Spleen (tissue), 11 donors: ENCODE results near the gene MAST4. TPM values are rescaled to one million over a fixed set of nuclear protein-coding genes. Genes with fewer than 3 reads are reported as not detected.

Experiments
- DNase-seq: peaks from one replicate; pipeline ENCODE4 v3.0.0-alpha.2; 2020
- H3K27ac ChIP-seq, 8 donors: fragments of 200-600 bp; sonication (generic) in 7 of 8; 1 replicate in 4 of 8; 2 replicates in 4 of 8; pipeline versions ENCODE4 v1.5.0 to v1.8.0; 2016 to 2021; ENCODE audit warnings: inconsistent platforms in 4 of 8, mild to moderate bottlenecking in 4 of 8, moderate library complexity in 1 of 8
- H3K27me3 ChIP-seq, 7 donors: fragments of 200-600 bp; sonication (generic) in 6 of 7; replicated peaks in 1 of 7; 1 replicate in 4 of 7; 2 replicates in 3 of 7; pipeline versions ENCODE4 v1.5.0 to v1.8.0; 2016 to 2021; ENCODE audit warnings: inconsistent platforms in 3 of 7, mild to moderate bottlenecking in 1 of 7
- H3K36me3 ChIP-seq, 6 donors: fragments of 200-600 bp; sonication (generic) in 5 of 6; 1 replicate in 4 of 6; 2 replicates in 2 of 6; pipeline versions ENCODE4 v1.5.0 to v1.8.0; 2016 to 2021; ENCODE audit warnings: inconsistent platforms in 2 of 6
- H3K4me1 ChIP-seq, 6 donors: fragments of 200-600 bp; sonication (generic) in 5 of 6; 1 replicate in 3 of 6; 2 replicates in 3 of 6; pipeline versions ENCODE4 v1.5.0 to v1.8.0; 2016 to 2021; ENCODE audit warnings: inconsistent platforms in 3 of 6
- H3K4me3 ChIP-seq, 8 donors: fragments of 200-600 bp; sonication (generic) in 7 of 8; 1 replicate in 4 of 8; 2 replicates in 4 of 8; pipeline versions ENCODE4 v1.5.0 to v1.8.0; 2016 to 2021; ENCODE audit warnings: inconsistent platforms in 4 of 8, mild to moderate bottlenecking in 4 of 8, moderate library complexity in 2 of 8
- H3K9me3 ChIP-seq, 8 donors: fragments of 200-600 bp; sonication (generic) in 7 of 8; 1 replicate in 4 of 8; 2 replicates in 4 of 8; pipeline versions ENCODE4 v1.5.0 to v1.8.0; 2016 to 2021; ENCODE audit warnings: inconsistent platforms in 4 of 8
- POLR2A ChIP-seq, 3 donors: fragments of 450-650 bp; IDR thresholded peaks; one replicate each; pipeline ENCODE4 v1.5.1; 2017; ENCODE audit warnings: antibody characterized with exemption in 3 of 3, mild to moderate bottlenecking in 1 of 3
- POLR2AphosphoS5 ChIP-seq, 3 donors: sonication (generic); formaldehyde crosslinking; IDR thresholded peaks; one replicate each; pipeline ENCODE4 v1.5.1; 2017; ENCODE audit warnings: antibody characterized with exemption in 3 of 3
- WGBS, 5 donors: extraction: QIAGEN DNeasy Blood & Tissue Kit in 3 of 5; methylation state at CpG; one replicate each; pipeline versions ENCODE4 v1.1.5 to v1.1.7; 2013 to 2018; 5-methylcytosine and 5-hydroxymethylcytosine counted together
- intact Hi-C: fragments of 100-400 bp; cut with DNase I; formaldehyde crosslinking; loops from one replicate; pipeline ENCODE4 v1.15.0; 2023; ENCODE audit warnings: low total_unique reads
- polyA plus RNA-seq, 3 donors: library from polyadenylated mRNA; stranded (reverse); fragments of 200-250 nt; gene quantifications; one replicate each; pipeline ENCODE4 v1.2.1, GENCODE V29; 2013
- total RNA-seq, 7 donors: library from RNA; depleted of rRNA in 3 of 7; stranded (reverse); fragments of >200 nt in 3 of 7; fragmentation: NEBNext Ultra II Directional in 4 of 7; extraction: Animal tissue kit (Norgen Biotek cat#: 25700) in 4 of 7; gene quantifications; one replicate each; pipeline versions ENCODE4 v1.1.0 to v1.2.1, GENCODE V29; 2016 to 2021
- TF ChIP-seq, protein P1 (sequence below), 11 experiments: fragments of 200-600 bp in 7 of 11; fragments of 450-650 bp in 4 of 11; sonication (generic) in 4 of 11; IDR thresholded peaks in 8 of 11; conservative IDR thresholded peaks in 3 of 11; 1 replicate in 7 of 11; 2 replicates in 4 of 11; pipeline versions ENCODE4 v1.4.0 to v1.8.0; 2016 to 2021; ENCODE audit warnings: antibody characterized with exemption in 11 of 11, inconsistent platforms in 4 of 11, mild to moderate bottlenecking in 1 of 11
- donor health status: healthy with polysubstance abuse.
- donor health status: DM: no; HTN: no; CAD: no; lungs with moderate emphysema.
- donor health status: DM: no; HTN: no; CAD: no.
- donor health status: Bipolar disorder and iron deficiency.
- donor health status: healthy.
- donor health status: DM: no; HTN: no; CAD: no.
- donor health status: DM: yes; HTN: yes; CAD: no.

Gene MAST4
- total and polyA plus RNA-seq, 10 donors = 2.5 to 43.7 (median 25.4) TPM

DNA sequence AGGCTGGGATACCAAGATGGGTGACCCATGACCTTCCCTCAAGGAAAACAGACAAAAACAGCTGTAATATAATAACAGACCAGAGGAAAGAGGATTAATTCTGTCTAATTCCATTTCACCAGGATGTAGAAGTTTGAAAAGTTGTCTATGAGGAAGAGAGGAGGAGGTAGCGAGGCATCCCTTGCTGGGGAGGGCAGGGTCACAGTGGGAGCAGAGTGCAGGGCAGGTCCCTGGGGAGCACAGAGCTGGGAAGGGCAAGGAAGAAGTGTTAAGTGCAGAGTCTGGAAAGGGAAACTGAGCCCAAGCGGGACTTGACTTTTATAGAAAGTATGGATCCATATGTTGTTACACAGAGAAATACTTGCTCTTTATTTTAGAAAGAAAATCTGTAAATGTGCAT, 389.8 kb downstream of the MAST4 start:
- TF ChIP-seq, protein P1, sequence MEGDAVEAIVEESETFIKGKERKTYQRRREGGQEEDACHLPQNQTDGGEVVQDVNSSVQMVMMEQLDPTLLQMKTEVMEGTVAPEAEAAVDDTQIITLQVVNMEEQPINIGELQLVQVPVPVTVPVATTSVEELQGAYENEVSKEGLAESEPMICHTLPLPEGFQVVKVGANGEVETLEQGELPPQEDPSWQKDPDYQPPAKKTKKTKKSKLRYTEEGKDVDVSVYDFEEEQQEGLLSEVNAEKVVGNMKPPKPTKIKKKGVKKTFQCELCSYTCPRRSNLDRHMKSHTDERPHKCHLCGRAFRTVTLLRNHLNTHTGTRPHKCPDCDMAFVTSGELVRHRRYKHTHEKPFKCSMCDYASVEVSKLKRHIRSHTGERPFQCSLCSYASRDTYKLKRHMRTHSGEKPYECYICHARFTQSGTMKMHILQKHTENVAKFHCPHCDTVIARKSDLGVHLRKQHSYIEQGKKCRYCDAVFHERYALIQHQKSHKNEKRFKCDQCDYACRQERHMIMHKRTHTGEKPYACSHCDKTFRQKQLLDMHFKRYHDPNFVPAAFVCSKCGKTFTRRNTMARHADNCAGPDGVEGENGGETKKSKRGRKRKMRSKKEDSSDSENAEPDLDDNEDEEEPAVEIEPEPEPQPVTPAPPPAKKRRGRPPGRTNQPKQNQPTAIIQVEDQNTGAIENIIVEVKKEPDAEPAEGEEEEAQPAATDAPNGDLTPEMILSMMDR (IDR thresholded peaks at IDR 0.05 in 8 of 11, conservative IDR thresholded peaks at IDR 0.05 in 3 of 11) = no peak
- TF ChIP-seq POLR2AphosphoS5 (IDR thresholded peaks at IDR 0.05) = no peak
- TF ChIP-seq POLR2A (IDR thresholded peaks at IDR 0.05) = no peak
- H3K9me3 ChIP-seq = no peaks in the 10 kb centered on the region
- no peak overlapping the region for H3K27ac ChIP-seq

DNA sequence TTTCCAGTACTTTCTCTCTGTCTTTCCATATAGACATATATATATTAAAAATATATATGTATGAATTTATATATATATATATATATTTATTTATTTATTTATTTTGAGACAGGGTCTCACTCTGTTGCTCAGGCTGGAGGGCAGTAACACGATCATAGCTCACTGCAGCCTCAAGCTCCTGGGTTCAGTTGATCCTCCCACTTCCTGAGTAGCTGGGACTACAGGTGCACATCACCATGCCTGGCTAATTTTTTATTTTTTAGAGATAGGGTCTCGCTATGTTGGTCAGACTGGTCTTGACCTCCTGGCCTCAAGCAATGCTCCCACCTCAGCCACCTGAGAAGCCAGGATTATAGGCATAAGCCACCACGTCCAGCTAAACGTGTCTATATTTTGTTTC, 390.3 kb downstream of the MAST4 start:
- intact Hi-C loops = loop anchor here (10.0 kb wide), 2 partner anchors 168 to 218 kb away; no protein-coding TSS in a partner anchor
- Histone ChIP-seq H3K4me1 (peaks cover 0 to 3% (median 0%) of the 10 kb centered on the region in 6 donors), H3K9me3 (no peaks in the 10 kb centered on the region), H3K27me3 (no peaks in the 10 kb centered on the region), H3K36me3 (no peaks in the 10 kb centered on the region), H3K4me3 (no peak overlapping the region), H3K27ac (no peak overlapping the region)
- no peak for DNase-seq
- TF ChIP-seq POLR2AphosphoS5 (IDR thresholded peaks at IDR 0.05) (no peak), POLR2A (IDR thresholded peaks at IDR 0.05) (no peak)
- TF ChIP-seq, protein P1 (IDR thresholded peaks at IDR 0.05 in 8 of 11, conservative IDR thresholded peaks at IDR 0.05 in 3 of 11) = no peak
- 68 to 79% (median 72%) methylated on average over 4 of the region's 4 CpGs for WGBS, 5 donors

More for the DNA sequence above, 389.8 kb downstream of the MAST4 start:
- 91 to 96% (median 95%) methylated on average over 2 of the region's 2 CpGs for WGBS, 5 donors
- intact Hi-C loops = loop anchor here (10.0 kb wide), 2 partner anchors 169 to 219 kb away; no protein-coding TSS in a partner anchor
- Histone ChIP-seq H3K36me3 (no peaks in the 10 kb centered on the region), H3K27me3 (no peaks in the 10 kb centered on the region), H3K4me1 (peaks cover 0 to 3% (median 0%) of the 10 kb centered on the region in 6 donors), H3K4me3 (no peak overlapping the region)
- DNase-seq = no peak

DNA sequence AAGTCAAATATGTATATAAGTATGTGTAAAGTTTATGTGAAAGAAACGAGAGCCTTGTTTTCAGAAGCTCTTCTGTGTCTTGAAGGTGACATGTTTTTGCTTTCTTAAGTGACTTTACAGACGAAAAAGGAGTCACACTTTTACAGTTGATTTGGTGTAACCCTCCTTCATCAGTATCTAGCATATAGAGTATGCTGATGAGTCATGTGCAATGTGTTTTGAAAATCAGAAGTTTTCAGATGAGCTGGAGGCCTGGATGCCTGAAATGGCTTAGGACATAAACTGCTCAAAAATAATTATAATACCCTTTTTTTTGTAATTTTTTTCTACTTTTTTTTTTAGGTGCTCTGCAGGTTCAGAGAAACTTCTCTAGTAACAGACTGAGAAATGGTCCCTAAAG, 390.9 kb downstream of the MAST4 start:
- TF ChIP-seq, protein P1 (IDR thresholded peaks at IDR 0.05 in 8 of 11, conservative IDR thresholded peaks at IDR 0.05 in 3 of 11) = no peak
- TF ChIP-seq POLR2AphosphoS5 (IDR thresholded peaks at IDR 0.05) (no peak), POLR2A (IDR thresholded peaks at IDR 0.05) (no peak)
- no peaks in the 10 kb centered on the region for H3K27me3 ChIP-seq
- 71 to 92% (median 83%) methylated on average over 2 of the region's 2 CpGs for WGBS, 5 donors
- no peak overlapping the region for H3K27ac ChIP-seq
- H3K9me3 ChIP-seq = no peaks in the 10 kb centered on the region
- intact Hi-C loops = loop anchor here (10.0 kb wide), 2 partner anchors 168 to 218 kb away; no protein-coding TSS in a partner anchor
- no peak overlapping the region for H3K4me3 ChIP-seq
- peaks cover 0 to 3% (median 0%) of the 10 kb centered on the region in 6 donors for H3K4me1 ChIP-seq
- no peaks in the 10 kb centered on the region for H3K36me3 ChIP-seq
- DNase-seq = no peak

DNA sequence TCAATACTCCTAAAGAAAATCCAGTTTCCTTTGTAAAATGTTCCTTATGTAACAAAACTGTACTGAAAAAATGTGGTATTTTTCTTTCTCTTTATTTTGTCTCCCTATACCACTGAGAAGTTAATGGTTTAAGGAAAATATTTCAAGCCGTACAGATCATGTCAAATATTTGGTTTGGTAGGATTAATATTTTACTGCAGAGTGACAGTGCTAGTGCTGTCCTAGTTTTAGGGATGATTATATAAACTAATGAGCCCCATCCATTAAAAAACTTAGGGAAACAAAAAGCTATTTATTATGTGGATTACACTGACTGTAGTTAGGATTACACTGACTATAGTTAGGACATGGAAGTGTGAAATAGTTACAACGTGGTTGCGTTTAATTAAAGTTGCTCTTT, 391.3 kb downstream of the MAST4 start:
- no peak overlapping the region for H3K4me3 ChIP-seq
- H3K9me3 ChIP-seq = no peaks in the 10 kb centered on the region
- 71 to 94% (median 91%) methylated on average over 3 of the region's 3 CpGs for WGBS, 5 donors
- no peak for DNase-seq
- intact Hi-C loops = loop anchor here (10.0 kb wide), 2 partner anchors 167 to 217 kb away; no protein-coding TSS in a partner anchor
- H3K27ac ChIP-seq = no peak overlapping the region
- H3K36me3 ChIP-seq = no peaks in the 10 kb centered on the region
- no peak for TF ChIP-seq POLR2A (IDR thresholded peaks at IDR 0.05)
- TF ChIP-seq, protein P1 (IDR thresholded peaks at IDR 0.05 in 8 of 11, conservative IDR thresholded peaks at IDR 0.05 in 3 of 11) = no peak
- no peak for TF ChIP-seq POLR2AphosphoS5 (IDR thresholded peaks at IDR 0.05)
- H3K27me3 ChIP-seq = no peaks in the 10 kb centered on the region
- peaks cover 0 to 5% (median 0%) of the 10 kb centered on the region in 6 donors for H3K4me1 ChIP-seq
